NCI-H2227 (cell line): ENCODE results near the gene RAB44.
A peak's percentile ranks its signal among the peaks of the same experiment; 100 is the strongest.

ENCODE experiments used
- DNase-seq: peaks from one replicate; lab custom pipeline; 2025; ENCODE audit not compliant: unreplicated experiment; lab: John Stamatoyannopoulos, UW

The RAB44 gene

GRCh38 chr6:36729161-36729524 is 31.5 kb downstream of the RAB44 start:
- DNase-seq: no peak

DNA sequence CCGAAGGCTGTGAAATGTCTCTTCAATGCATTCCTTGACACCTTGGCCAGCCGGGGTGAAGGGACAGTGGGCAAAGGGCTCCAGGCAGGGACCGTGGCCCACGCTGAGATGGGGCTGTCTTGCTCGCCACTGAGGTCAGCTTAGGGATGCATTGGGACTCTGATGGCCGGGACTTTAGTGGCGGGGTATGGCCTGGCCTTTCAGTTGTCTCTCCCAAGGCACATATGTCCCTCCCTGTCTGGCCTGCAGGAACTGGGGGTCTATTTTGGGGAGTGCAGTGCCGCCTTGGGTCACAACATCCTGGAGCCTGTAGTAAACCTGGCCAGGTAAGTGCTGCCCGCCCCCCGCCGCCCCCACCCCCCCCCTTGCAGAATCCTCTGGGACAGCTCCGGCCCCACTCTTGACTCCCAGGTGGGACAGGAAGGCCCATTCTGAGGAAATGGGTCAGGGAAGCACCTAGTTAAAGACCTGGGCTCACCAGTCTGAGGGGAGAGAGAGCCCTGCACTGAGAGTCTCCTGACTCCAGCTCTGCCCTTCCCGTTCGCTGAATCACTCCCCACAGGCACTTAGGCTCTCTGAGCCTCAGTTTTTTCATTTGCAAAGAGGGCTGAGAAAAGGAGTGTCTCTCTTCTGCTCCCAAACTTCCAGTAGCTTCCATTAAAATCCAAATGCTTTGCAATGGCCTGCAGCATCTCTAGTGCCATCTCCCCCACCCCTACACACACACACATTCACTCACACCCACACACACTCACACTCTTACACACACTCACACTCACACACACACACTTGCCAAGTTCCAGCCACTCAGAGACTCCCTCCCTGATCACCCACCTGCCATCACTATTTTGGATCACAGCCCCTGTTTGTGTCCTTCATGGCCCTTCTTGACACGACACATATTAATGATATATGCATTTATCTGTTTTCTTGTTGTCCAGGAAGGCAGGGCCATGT is 33.1 kb downstream of the RAB44 start:
- DNase-seq: no peak

DNA sequence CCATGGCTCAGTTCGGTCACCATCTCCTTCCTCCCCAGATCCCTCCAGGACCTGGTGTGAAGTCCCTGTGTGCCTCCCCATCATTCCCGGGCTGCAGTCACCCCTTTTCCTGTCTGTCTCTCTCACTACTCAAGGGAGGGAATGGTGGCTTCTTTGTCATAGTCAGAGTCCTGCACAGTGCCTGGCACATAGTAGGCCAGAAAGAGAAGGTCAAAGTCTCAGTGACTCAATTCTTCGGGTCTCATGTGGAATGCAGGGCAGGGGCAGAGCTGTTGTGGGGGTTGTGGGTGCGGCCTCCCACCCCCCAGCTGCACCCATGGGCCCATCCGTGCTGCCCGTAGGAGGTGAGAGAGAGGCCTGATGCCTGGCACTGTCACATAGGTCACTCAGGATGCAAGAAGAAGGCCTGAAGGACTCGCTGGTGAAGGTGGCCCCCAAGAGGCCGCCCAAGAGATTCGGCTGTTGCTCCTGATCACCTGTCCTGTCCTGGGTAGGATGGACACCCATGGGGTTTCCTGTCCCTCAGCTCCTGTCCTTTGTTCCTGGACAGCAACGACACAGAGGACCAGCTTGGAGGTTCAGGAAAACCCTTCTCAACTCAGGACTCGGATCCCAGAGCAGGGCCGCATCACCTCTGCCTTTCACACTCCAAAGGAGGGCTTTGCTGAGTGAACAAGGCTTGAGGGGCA is 34.1 kb downstream of the RAB44 start:
- DNase-seq: no peak

DNA sequence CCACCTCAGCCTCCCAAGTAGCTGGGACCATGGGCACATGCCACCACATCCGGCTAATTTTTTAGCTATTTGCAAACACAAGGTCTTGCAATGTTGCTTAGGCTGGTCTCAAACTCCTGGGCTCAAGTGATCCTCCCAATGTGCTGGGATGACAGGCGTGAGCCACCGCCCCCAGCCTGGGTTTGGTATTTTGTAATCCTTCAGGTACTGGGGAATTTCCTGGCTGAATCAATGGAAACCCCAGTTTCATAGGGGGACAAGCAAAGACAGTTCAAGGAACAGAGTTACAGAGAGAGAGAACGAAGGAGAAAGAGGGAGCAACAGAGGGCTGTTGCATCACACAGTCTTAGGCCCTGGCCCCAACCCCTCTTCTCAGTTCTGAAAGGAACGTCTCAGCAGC is 35.7 kb downstream of the RAB44 start:
- DNase-seq: no peak

- no peak for DNase-seq
Observed at GRCh38 chr6:36734486-36735060, 36.9 kb downstream of the RAB44 start.

- DNase-seq: peak; percentile 24
Observed at GRCh38 chr6:36735110-36736071, 37.8 kb downstream of the RAB44 start.

- no peak for DNase-seq
Observed at GRCh38 chr6:36737043-36737785, 39.6 kb downstream of the RAB44 start.

GRCh38 chr6:36738108-36738507 is 40.5 kb downstream of the RAB44 start:
- DNase-seq: no peak

DNA sequence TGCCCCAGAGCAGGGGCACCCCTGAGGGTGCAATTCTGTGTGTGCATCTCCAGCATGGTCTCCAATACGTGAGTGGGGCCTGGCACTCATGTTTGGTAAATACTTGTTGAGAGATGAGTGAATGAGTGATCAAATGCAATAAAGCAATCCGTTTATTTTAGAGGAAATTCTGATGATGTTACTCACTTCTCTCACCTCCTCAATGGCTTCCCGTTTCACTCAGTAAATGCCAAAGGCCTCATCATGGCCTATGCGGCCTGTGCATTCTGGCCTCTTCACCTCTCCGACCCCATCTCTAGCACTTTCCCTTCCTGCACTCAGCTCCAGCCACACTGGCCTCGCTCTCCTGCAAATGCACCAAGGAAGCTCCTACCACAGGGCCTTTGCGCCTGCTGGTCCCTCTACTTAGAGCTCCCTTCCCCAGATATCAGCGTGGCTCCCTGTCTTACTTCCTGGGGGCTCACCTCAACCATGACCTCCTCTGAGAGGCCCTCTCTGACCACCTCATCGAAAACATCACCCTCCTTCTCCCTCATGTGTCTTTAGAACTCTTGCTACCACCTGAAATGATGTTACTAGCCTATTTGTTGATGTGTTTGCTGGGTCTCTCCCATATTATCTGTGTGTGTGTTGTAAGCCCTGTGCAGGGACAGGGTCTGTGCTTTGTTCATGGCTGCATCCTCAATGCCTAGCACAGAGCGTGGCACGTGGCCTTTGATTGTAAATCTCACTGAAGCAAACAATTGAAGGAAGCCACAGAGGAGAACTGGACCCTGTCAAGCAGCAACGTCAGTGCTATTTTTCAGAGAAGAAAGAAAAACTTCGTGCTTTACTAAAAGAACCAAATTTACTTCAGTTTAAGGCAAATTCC is 42.6 kb downstream of the RAB44 start:
- no peak for DNase-seq

- DNase-seq: no peak
Observed at GRCh38 chr6:36740818-36741179, 43.2 kb downstream of the RAB44 start.

- no peak for DNase-seq
Observed at GRCh38 chr6:36742146-36742545, 44.5 kb downstream of the RAB44 start.

- no peak for DNase-seq
Observed at GRCh38 chr6:36743032-36743431, 45.4 kb downstream of the RAB44 start.

DNA sequence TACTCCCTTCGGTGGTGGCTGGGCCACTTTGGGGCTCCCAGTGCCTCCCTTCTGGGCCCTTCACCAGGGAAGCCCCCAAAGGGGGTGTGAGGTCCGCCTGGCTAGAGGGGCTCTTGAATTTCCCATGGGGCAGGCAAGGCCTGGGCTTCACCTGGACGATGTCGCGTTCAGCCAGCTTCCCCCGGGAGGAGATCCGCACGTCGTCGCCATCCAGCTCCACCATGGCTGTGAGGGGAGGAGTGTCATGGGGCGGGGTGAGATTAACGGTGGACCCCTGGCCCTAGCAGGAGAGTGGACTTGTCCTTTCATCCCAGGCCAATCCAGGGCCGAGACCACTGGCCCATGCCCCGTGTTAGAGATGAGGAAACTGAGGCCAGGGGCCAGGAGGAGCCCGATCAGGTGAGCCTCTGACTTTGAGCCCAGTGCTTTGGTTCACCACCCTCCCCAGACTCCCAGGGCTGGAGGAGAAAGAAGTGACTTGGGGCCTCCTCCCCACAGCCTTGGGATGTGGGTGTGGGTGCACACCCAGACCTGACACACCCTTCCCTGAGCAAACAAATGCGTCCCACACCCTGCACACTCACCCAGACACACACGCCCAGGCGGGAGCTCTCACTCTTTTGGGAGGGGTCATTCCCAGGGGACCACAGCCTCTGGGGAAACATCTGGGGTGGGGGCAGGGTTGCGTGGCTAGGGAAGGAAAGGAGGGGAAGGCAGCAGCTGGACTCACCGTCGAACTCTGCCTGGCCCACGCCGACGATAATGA is 46.1 kb downstream of the RAB44 start:
- DNase-seq: no peak

DNA sequence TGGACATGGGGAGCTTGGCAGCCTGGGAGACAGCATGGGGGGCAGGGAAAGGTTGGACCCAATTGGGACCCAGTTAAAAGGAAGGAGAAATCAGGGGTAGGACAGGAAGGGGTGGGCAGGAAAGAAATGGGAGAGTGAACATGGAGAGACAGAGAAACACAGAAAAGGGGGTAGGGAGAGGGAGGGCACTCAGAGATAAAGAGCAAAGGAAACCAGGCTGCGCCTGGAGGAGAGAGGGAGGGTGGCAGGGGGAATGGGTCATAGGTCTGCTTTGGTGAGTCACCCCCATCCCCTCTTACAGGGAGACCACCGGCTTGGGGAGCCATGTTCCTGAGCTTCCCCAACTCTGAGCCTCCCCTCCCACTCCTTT is 46.7 kb downstream of the RAB44 start:
- no peak for DNase-seq

DNA sequence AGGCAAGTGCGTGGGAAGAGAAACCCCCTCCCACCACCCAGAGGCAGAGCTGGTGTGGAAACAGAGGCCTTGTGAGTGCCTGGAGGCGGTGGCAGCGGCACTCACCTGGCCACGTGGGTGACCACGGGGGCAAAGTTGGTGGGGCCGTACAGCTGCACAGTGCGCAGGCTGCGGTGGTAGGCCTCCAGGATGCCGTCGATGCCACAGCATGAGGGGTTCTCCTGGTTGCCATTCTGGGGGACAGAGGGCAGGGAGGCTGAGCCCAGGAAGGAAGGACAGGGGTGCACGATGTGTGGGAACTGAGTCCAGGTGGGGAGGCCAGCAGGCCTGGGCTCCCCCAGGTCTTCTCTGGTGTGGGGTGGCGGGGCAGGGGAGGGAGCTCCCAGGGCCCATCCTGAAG is 47.7 kb downstream of the RAB44 start:
- DNase-seq: no peak

DNA sequence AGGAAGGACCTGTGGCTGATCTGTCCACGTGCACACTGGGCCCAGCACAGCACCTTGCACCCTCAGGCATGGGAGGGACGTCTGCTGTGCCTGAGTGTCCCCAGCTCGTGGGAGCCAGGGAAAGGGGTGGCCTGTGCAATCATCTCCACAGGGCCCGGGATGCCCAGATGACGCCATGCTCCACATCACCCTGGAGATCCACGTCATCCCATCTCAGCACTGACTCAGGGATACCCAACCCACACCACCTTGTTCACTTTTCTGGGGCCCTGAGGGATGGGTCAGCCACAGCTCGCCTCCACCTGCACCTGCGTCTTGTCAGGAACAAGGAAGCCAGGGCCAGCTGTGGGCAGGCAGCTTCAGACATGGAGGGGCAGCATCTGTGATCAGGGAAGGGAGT is 48.2 kb downstream of the RAB44 start:
- DNase-seq: no peak

DNA sequence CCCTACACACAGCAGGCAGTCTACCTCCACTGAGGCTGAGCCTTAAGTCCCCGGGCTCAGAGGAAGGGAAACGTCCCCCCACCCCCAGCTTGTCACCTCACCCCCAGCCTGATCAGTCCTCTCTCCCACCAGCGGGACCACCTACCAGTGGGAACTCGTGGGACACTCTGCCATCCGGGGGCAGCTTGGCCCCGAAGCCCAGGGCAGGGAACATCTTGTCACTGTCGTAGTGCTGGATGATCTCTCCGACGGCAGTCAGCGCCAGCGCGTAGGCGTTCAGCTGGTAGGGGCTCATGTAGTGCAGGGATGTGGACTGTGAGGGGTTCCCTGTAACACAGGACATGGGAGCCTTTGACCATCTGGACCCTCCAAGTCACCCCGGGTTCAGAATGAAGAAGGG is 48.6 kb downstream of the RAB44 start:
- no peak for DNase-seq

DNA sequence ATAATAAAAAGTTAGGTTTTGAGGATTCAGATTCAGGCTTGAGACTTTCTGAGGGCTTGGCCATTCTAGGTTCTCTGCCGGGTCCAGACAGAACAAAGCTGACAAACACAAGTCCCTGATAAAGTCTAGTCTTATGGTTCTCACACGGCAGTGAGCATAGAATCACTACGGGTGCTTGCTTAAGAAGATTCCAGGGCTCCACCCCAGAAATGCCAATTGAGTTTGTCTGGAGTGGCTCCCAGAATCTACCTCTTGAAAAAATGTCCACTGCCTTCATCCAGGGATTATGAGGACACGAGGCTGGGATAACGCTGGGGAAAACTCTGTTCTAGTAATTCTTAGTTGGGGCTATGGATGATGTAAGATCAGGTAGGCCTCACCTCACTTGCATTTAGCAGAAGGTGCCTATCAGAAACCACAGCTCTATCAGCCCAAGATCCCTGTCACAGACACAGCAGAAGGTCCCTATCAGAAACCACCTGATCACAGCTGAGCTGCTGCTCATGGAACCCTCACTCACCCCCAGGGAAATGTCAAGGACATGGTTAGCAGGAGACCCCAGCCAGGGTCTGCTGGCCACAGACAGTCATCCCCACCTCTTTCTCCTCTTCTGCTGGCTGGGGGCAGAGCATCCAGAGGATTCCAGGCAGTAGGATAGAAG is 52.3 kb downstream of the RAB44 start:
- no peak for DNase-seq
